ENCODE results near the gene DUSP16. TPM values are rescaled to one million over a fixed set of nuclear protein-coding genes. Genes with fewer than 3 reads are reported as not detected.
"Not testable (repeated sequence)": the region's sequence is repeated elsewhere in the genome, so short reads cannot be mapped to it uniquely, and the experiment has no call there.

DUSP16 gene
- total and polyA plus RNA-seq, 2 of the 8 experiments (the other 6 are each of a cell fraction or from before 2014, with no cell fraction given), result 31.6 to 55.9 TPM

GRCh38 chr12:12596598-12596997 lies 33.9 kb upstream of the DUSP16 start:
- H3K36me3 ChIP-seq (ENCODE audit: control insufficient read depth in 2 of 4, insufficient read depth in 4 of 4, low read length in 3 of 4); H4K5ac ChIP-seq (ENCODE audit: insufficient read length, low read depth, low read length); H4K8ac ChIP-seq (ENCODE audit: extremely low read depth, insufficient read depth, low read length); H2BK12ac ChIP-seq (ENCODE audit: low read depth, low read length); H3K56ac ChIP-seq (replicated peaks; ENCODE audit: insufficient read length, low read depth, low read length); H2BK20ac ChIP-seq (ENCODE audit: low read length); H3K4ac ChIP-seq (replicated peaks; ENCODE audit: insufficient read length, low read depth, low read length); H2AK5ac ChIP-seq (ENCODE audit: low read depth, low read length); H3K23me2 ChIP-seq (ENCODE audit: low read depth, low read length); DNase-seq (ENCODE audit: low read depth in 1 of 2, low spot score in 2 of 2); H4K20me1 ChIP-seq (replicated peaks in 1 of 2; ENCODE audit: control insufficient read depth in 1 of 2, insufficient read depth in 2 of 2, low read length in 2 of 2); H3K4me1 ChIP-seq (replicated peaks in 1 of 4; ENCODE audit: control insufficient read depth in 3 of 4, insufficient read depth in 4 of 4, low read length in 3 of 4); H3K79me2 ChIP-seq (ENCODE audit: control insufficient read depth in 1 of 2, insufficient read depth in 2 of 2, low read length in 2 of 2); H3K14ac ChIP-seq (ENCODE audit: insufficient read length); CTCF ChIA-PET (ENCODE audit: partially characterized antibody); POLR2A ChIA-PET (ENCODE audit: partially characterized antibody); H3K18ac ChIP-seq (ENCODE audit: extremely low read depth, low read length); H3K4me2 ChIP-seq (ENCODE audit: insufficient read depth in 1 of 2, low read depth in 2 of 2, low read length in 2 of 2); H3K27ac ChIP-seq (ENCODE audit: low read depth, low read length); H2BK120ac ChIP-seq (replicated peaks; ENCODE audit: low read depth, low read length); H4K91ac ChIP-seq (replicated peaks; ENCODE audit: insufficient read length, low read length); H3K9me3 ChIP-seq (ENCODE audit: insufficient read depth in 2 of 2, low read depth in 1 of 2, low read length in 1 of 2); H3K27me3 ChIP-seq (replicated peaks in 1 of 4; ENCODE audit: control insufficient read depth in 3 of 4, extremely low read depth in 1 of 4, insufficient read depth in 3 of 4, low read length in 3 of 4); H3K4me3 ChIP-seq (ENCODE audit: extremely low read depth in 1 of 4, insufficient read depth in 2 of 4, low read depth in 3 of 4, low read length in 4 of 4); H2BK15ac ChIP-seq (ENCODE audit: low read length); H3K23ac ChIP-seq (ENCODE audit: insufficient read length); FAIRE-seq; H3K79me1 ChIP-seq (ENCODE audit: low read depth, low read length); H2AFZ ChIP-seq (ENCODE audit: low read length); H2BK5ac ChIP-seq (ENCODE audit: low read depth, low read length); H3K9ac ChIP-seq (replicated peaks in 1 of 4; ENCODE audit: extremely low read depth in 1 of 4, low read depth in 3 of 4, low read length in 3 of 4): not testable (repeated sequence)
- 94% methylated on average over 3 of the region's 3 CpGs; no CpG with 5 or more reads in 1 of the 2 experiments for WGBS, 2 experiments (ENCODE audit: extremely low coverage in 1 of 2, insufficient coverage in 1 of 2, insufficient read length in 1 of 2, insufficient replicate concordance in 2 of 2, low coverage in 1 of 2, low lambda C conversion rate in 2 of 2, missing lambda C conversion rate in 1 of 2)

GRCh38 chr12:12595929-12596328 lies 33.3 kb upstream of the DUSP16 start:
- H3K79me1 ChIP-seq (ENCODE audit: low read depth, low read length); H3K27me3 ChIP-seq (replicated peaks in 1 of 4; ENCODE audit: control insufficient read depth in 3 of 4, extremely low read depth in 1 of 4, insufficient read depth in 3 of 4, low read length in 3 of 4); H3K23me2 ChIP-seq (ENCODE audit: low read depth, low read length); H3K4ac ChIP-seq (replicated peaks; ENCODE audit: insufficient read length, low read depth, low read length); H4K8ac ChIP-seq (ENCODE audit: extremely low read depth, insufficient read depth, low read length); H3K4me3 ChIP-seq (ENCODE audit: extremely low read depth in 1 of 4, insufficient read depth in 2 of 4, low read depth in 3 of 4, low read length in 4 of 4); H3K79me2 ChIP-seq (ENCODE audit: control insufficient read depth in 1 of 2, insufficient read depth in 2 of 2, low read length in 2 of 2); DNase-seq (ENCODE audit: low read depth in 1 of 2, low spot score in 2 of 2); H3K4me2 ChIP-seq (ENCODE audit: insufficient read depth in 1 of 2, low read depth in 2 of 2, low read length in 2 of 2); H2BK20ac ChIP-seq (ENCODE audit: low read length); H3K9ac ChIP-seq (replicated peaks in 1 of 4; ENCODE audit: extremely low read depth in 1 of 4, low read depth in 3 of 4, low read length in 3 of 4); H3K4me1 ChIP-seq (replicated peaks in 1 of 4; ENCODE audit: control insufficient read depth in 3 of 4, insufficient read depth in 4 of 4, low read length in 3 of 4); H3K23ac ChIP-seq (ENCODE audit: insufficient read length); H2BK15ac ChIP-seq (ENCODE audit: low read length); H3K18ac ChIP-seq (ENCODE audit: extremely low read depth, low read length); H2BK12ac ChIP-seq (ENCODE audit: low read depth, low read length); H3K36me3 ChIP-seq (ENCODE audit: control insufficient read depth in 2 of 4, insufficient read depth in 4 of 4, low read length in 3 of 4); H4K5ac ChIP-seq (ENCODE audit: insufficient read length, low read depth, low read length); H2BK5ac ChIP-seq (ENCODE audit: low read depth, low read length); H2AFZ ChIP-seq (ENCODE audit: low read length); H3K9me3 ChIP-seq (ENCODE audit: insufficient read depth in 2 of 2, low read depth in 1 of 2, low read length in 1 of 2); H4K91ac ChIP-seq (replicated peaks; ENCODE audit: insufficient read length, low read length); H3K14ac ChIP-seq (ENCODE audit: insufficient read length); H2BK120ac ChIP-seq (replicated peaks; ENCODE audit: low read depth, low read length); H4K20me1 ChIP-seq (replicated peaks in 1 of 2; ENCODE audit: control insufficient read depth in 1 of 2, insufficient read depth in 2 of 2, low read length in 2 of 2); FAIRE-seq; H3K27ac ChIP-seq (ENCODE audit: low read depth, low read length); H2AK5ac ChIP-seq (ENCODE audit: low read depth, low read length); CTCF ChIA-PET (ENCODE audit: partially characterized antibody); H3K56ac ChIP-seq (replicated peaks; ENCODE audit: insufficient read length, low read depth, low read length): not testable (repeated sequence)
- 70% methylated on average over 2 of the region's 2 CpGs; no CpG with 5 or more reads in 1 of the 2 experiments for WGBS, 2 experiments (ENCODE audit: extremely low coverage in 1 of 2, insufficient coverage in 1 of 2, insufficient read length in 1 of 2, insufficient replicate concordance in 2 of 2, low coverage in 1 of 2, low lambda C conversion rate in 2 of 2, missing lambda C conversion rate in 1 of 2)
- POLR2A ChIA-PET (ENCODE audit: partially characterized antibody), result interaction anchor here (1.0 kb wide), 1 partner anchor 18 kb away, joined by 3 read pairs; no protein-coding TSS in a partner anchor
